DND-41 (cell line): ENCODE data around the gene GNA14.

Experiments
- ATAC-seq: fragments of 200-7000 bp; cut with Tn5 transposase; 3 replicates; pipeline ENCODE4 v1.9.1; 2021; ENCODE audit warnings: low read depth; ENCODE audit not compliant: insufficient read depth
- DNase-seq: peaks from one replicate; pipeline ENCODE4 v3.0.0-alpha.2; 2020
- H2AFZ ChIP-seq: 2 replicates; pipeline ENCODE4 v1.6.0; 2012; ENCODE audit warnings: low read depth, low read length
- H3K27ac ChIP-seq: 2 replicates; pipeline ENCODE4 v1.5.1; 2012; ENCODE audit warnings: low read length, inconsistent platforms
- H3K27me3 ChIP-seq: fragments of 200-600 bp; sonication (generic); 2 replicates; pipeline ENCODE4 v1.6.0; 2012; ENCODE audit warnings: low read length, mild to moderate bottlenecking, inconsistent platforms; ENCODE audit not compliant: insufficient read depth, poor library complexity
- H3K36me3 ChIP-seq: 2 replicates; pipeline ENCODE4 v1.5.1; 2012; ENCODE audit warnings: low read length, inconsistent platforms; ENCODE audit not compliant: insufficient read depth
- H3K4me1 ChIP-seq: 2 replicates; pipeline ENCODE4 v1.5.1; 2012; ENCODE audit warnings: mild to moderate bottlenecking, low read length; ENCODE audit not compliant: insufficient read depth
- H3K4me2 ChIP-seq: 2 replicates; pipeline ENCODE4 v1.6.0; 2012; ENCODE audit warnings: mild to moderate bottlenecking, moderate library complexity, low read length, inconsistent platforms; ENCODE audit not compliant: insufficient read depth
- H3K4me3 ChIP-seq, 2 experiments: fragments of 200-600 bp in 1 of 2; shearing (Covaris generic) in 1 of 2; 2 replicates each; pipeline ENCODE4 v1.5.1; 2012 to 2016; ENCODE audit warnings: inconsistent platforms in 2 of 2, low read length in 2 of 2, mild to moderate bottlenecking in 2 of 2, low read depth in 1 of 2, moderate library complexity in 1 of 2
- H3K79me2 ChIP-seq: 2 replicates; pipeline ENCODE4 v1.6.0; 2012; ENCODE audit warnings: low read length, inconsistent platforms; ENCODE audit not compliant: insufficient read depth
- H3K9ac ChIP-seq: 2 replicates; pipeline ENCODE4 v1.6.0; 2012; ENCODE audit warnings: low read depth, mild to moderate bottlenecking, inconsistent platforms, low read length, moderate library complexity
- H3K9me3 ChIP-seq: 2 replicates; pipeline ENCODE4 v1.5.1; 2012; ENCODE audit warnings: low read length, moderate library complexity, mild to moderate bottlenecking, inconsistent platforms; ENCODE audit not compliant: insufficient read depth, severe bottlenecking
- H4K20me1 ChIP-seq: 2 replicates; pipeline ENCODE4 v1.6.0; 2012; ENCODE audit warnings: low read length; ENCODE audit not compliant: insufficient read depth
- CTCF ChIP-seq: IDR thresholded peaks from 2 replicates; pipeline ENCODE4 v1.5.1; 2012; ENCODE audit warnings: borderline replicate concordance, low read length, moderate library complexity, mild to moderate bottlenecking; ENCODE audit not compliant: poor library complexity, severe bottlenecking; ENCODE audit errors: extremely low read depth
- EZH2 ChIP-seq: IDR thresholded peaks from 3 replicates; pipeline ENCODE4 v1.6.1; 2012; ENCODE audit warnings: borderline replicate concordance, low read depth, mild to moderate bottlenecking, moderate library complexity, low read length, inconsistent platforms; ENCODE audit not compliant: severe bottlenecking

GNA14 gene

GRCh38 chr9:77453825-77454647 lies 194.1 kb downstream of the GNA14 start:
- Histone ChIP-seq H3K9me3 (no peaks in the 10 kb centered on the region), H3K9ac (no peak overlapping the region), H3K79me2 (no peaks in the 10 kb centered on the region), H3K4me3 (no peak overlapping the region), H3K27ac (no peak overlapping the region), H3K4me1 (no peaks in the 10 kb centered on the region), H4K20me1 (no peaks in the 10 kb centered on the region), H3K36me3 (no peaks in the 10 kb centered on the region), H3K4me2 (no peak overlapping the region), H2AFZ (no peak overlapping the region), H3K27me3 (no peaks in the 10 kb centered on the region)
- TF ChIP-seq EZH2 (no peak), CTCF (no peak)
- DNase-seq (no peak), ATAC-seq (no peak)

DNA sequence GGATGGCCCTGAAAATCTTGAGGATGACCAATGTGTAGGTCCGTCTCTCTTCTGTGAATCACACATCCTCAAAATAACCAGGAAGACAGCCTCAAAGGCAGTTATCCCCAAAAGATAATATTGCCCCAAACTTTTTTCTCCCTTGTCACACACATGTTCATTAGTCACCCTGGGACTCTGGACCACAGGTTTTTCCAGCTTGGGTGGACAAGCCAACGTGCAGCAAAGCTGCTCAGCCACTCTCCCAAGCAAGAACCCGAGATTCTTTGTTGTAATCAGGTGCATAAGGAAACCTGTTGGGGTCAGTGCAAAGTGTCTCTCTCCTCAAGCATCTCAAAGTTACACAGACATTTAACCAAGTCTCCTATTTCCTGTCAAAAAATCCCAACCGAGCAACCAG lies 196.6 kb downstream of the GNA14 start:
- H3K4me1 ChIP-seq: no peaks in the 10 kb centered on the region
- no peaks in the 10 kb centered on the region for H3K79me2 ChIP-seq
- H2AFZ ChIP-seq: no peak overlapping the region
- no peaks in the 10 kb centered on the region for H3K27me3 ChIP-seq
- H4K20me1 ChIP-seq: no peaks in the 10 kb centered on the region
- H3K9ac ChIP-seq: no peak overlapping the region
- no peak for DNase-seq
- no peak overlapping the region for H3K4me3 ChIP-seq
- no peaks in the 10 kb centered on the region for H3K36me3 ChIP-seq
- no peak for ATAC-seq
- H3K4me2 ChIP-seq: no peak overlapping the region
- no peaks in the 10 kb centered on the region for H3K9me3 ChIP-seq
- no peak overlapping the region for H3K27ac ChIP-seq
- TF ChIP-seq EZH2 (no peak), CTCF (no peak)

- DNase-seq (no peak), ATAC-seq (no peak)
- Histone ChIP-seq H4K20me1 (no peaks in the 10 kb centered on the region), H3K4me3 (no peak overlapping the region), H3K4me2 (no peak overlapping the region), H3K9ac (no peak overlapping the region), H3K9me3 (no peaks in the 10 kb centered on the region), H3K27ac (no peak overlapping the region), H3K36me3 (no peaks in the 10 kb centered on the region), H3K4me1 (no peaks in the 10 kb centered on the region), H3K27me3 (no peaks in the 10 kb centered on the region), H3K79me2 (no peaks in the 10 kb centered on the region), H2AFZ (no peak overlapping the region)
- TF ChIP-seq CTCF (no peak), EZH2 (no peak)
Measured at GRCh38 chr9:77450085-77450475, 198.0 kb downstream of the GNA14 start.
